Measurements from ENCODE around the gene CASK. TPM values are rescaled to one million over a fixed set of nuclear protein-coding genes. Genes with fewer than 3 reads are reported as not detected.

Gene CASK
- total and polyA plus RNA-seq, 9 of the 15 experiments (the other 6 are each of a cell fraction or from before 2014, with no cell fraction given), result 1.3 to 7.4 (median 5.2) TPM

- TF ChIP-seq CHD7 (IDR thresholded peaks at IDR 0.05; ENCODE audit: low read depth, low read length) (no peak), HDAC2 (IDR thresholded peaks at IDR 0.05) (no peak), NR2C1 (IDR thresholded peaks at IDR 0.05) (no peak), NR2C1 (tag; IDR thresholded peaks at IDR 0.05) (0 out of 2 replicates have a peak, but pooled peaks have one; percentile 35), HBP1 (CRISPR knock-in tag; IDR thresholded peaks at IDR 0.05) (no peak), SMAD4 (CRISPR knock-in tag; conservative IDR thresholded peaks at IDR 0.05) (0 out of 2 replicates have a peak, but pooled peaks have one; percentile 19), RB1 (IDR thresholded peaks at IDR 0.05; ENCODE audit: low read depth) (no peak), EWSR1 (IDR thresholded peaks at IDR 0.05; ENCODE audit: borderline replicate concordance, low read depth, partially characterized antibody) (no peak), SRSF1 (IDR thresholded peaks at IDR 0.05; ENCODE audit: low read depth, low read length) (no peak), CTCF (IDR thresholded peaks at IDR 0.05 in 2 of 3, conservative IDR thresholded peaks at IDR 0.05 in 1 of 3; ENCODE audit: insufficient read depth in 2 of 3, low read depth in 1 of 3, low read length in 3 of 3) (no peak), ZNF507 (tag; conservative IDR thresholded peaks at IDR 0.05) (no peak), NFXL1 (CRISPR knock-in tag; IDR thresholded peaks at IDR 0.05) (no peak), ZSCAN32 (CRISPR knock-in tag; IDR thresholded peaks at IDR 0.05) (no peak), EGR1 (conservative IDR thresholded peaks at IDR 0.05) (no peak), BRD9 (IDR thresholded peaks at IDR 0.05; ENCODE audit: low read depth, partially characterized antibody) (no peak)
These were observed 257.1 kb downstream of the CASK start (continued) for GRCh38 chrX:41666251-41666650.
